ENCODE results near the gene PHPT1. TPM values are rescaled to one million over a fixed set of nuclear protein-coding genes. Genes with fewer than 3 reads are reported as not detected.

The PHPT1 gene
- total RNA-seq, 1 donor from 2014 or later: 81.7 TPM

- peak; percentile 58 for DNase-seq (ENCODE audit: low read depth)
Measured at GRCh38 chr9:136847826-136848392, 1.3 kb upstream of the PHPT1 start.

- peak; percentile 8 for DNase-seq (ENCODE audit: low read depth)
Measured at GRCh38 chr9:136848393-136849037, 694 bp upstream of the PHPT1 start.

GRCh38 chr9:136849960-136850865 lies 1.0 kb downstream of the PHPT1 start:
- DNase-seq (ENCODE audit: low read depth): no peak

GRCh38 chr9:136850866-136851775 lies 1.9 kb downstream of the PHPT1 start:
- DNase-seq (ENCODE audit: low read depth): no peak

- no peak for DNase-seq (ENCODE audit: low read depth)
Measured at GRCh38 chr9:136851941-136852663, 2.9 kb downstream of the PHPT1 start, which contains the start of gene MAMDC4. Gene MAMDC4 (plus strand): TSS chr9:136852346. CDS start chr9:136852417, 71 bp downstream.

GRCh38 chr9:136852664-136853595 lies 3.7 kb downstream of the PHPT1 start:
- no peak for DNase-seq (ENCODE audit: low read depth)

- no peak for DNase-seq (ENCODE audit: low read depth)
Measured at GRCh38 chr9:136853596-136854112, 4.4 kb downstream of the PHPT1 start.

GRCh38 chr9:136854113-136854841 lies 5.1 kb downstream of the PHPT1 start:
- DNase-seq (ENCODE audit: low read depth): no peak

- no peak for DNase-seq (ENCODE audit: low read depth)
Measured at GRCh38 chr9:136854842-136855460, 5.7 kb downstream of the PHPT1 start.

GRCh38 chr9:136855461-136856078 lies 6.4 kb downstream of the PHPT1 start:
- DNase-seq (ENCODE audit: low read depth): no peak

- DNase-seq (ENCODE audit: low read depth): no peak
Measured at GRCh38 chr9:136856079-136856476, 6.9 kb downstream of the PHPT1 start.

GRCh38 chr9:136856541-136857141 lies 7.4 kb downstream of the PHPT1 start:
- no peak for DNase-seq (ENCODE audit: low read depth)

GRCh38 chr9:136857166-136857565 lies 8.0 kb downstream of the PHPT1 start:
- DNase-seq (ENCODE audit: low read depth): no peak

- DNase-seq (ENCODE audit: low read depth): no peak
Measured at GRCh38 chr9:136857581-136858412, 8.6 kb downstream of the PHPT1 start.

GRCh38 chr9:136858452-136858843 lies 9.2 kb downstream of the PHPT1 start:
- no peak for DNase-seq (ENCODE audit: low read depth)
